NB4 (cell line): ENCODE measurements around the gene EFCAB14.

Experiments used
- MYC ChIP-seq: IDR thresholded peaks from 2 replicates; pipeline ENCODE4 v1.6.1; 2011; ENCODE audit warnings: low read depth, low read length
- POLR2A ChIP-seq: IDR thresholded peaks from 2 replicates; pipeline ENCODE4 v1.6.1; 2011; ENCODE audit warnings: mild to moderate bottlenecking; ENCODE audit not compliant: insufficient read length; ENCODE audit errors: extremely low read depth
- TF ChIP-seq, protein P1 (sequence below): IDR thresholded peaks from one replicate; pipeline ENCODE4 v1.5.1; 2012; ENCODE audit warnings: low read depth, low read length
- TF ChIP-seq, protein P2 (sequence below): IDR thresholded peaks from 2 replicates; pipeline ENCODE4 v1.6.1; 2011; ENCODE audit warnings: low read depth, low read length

DNA sequence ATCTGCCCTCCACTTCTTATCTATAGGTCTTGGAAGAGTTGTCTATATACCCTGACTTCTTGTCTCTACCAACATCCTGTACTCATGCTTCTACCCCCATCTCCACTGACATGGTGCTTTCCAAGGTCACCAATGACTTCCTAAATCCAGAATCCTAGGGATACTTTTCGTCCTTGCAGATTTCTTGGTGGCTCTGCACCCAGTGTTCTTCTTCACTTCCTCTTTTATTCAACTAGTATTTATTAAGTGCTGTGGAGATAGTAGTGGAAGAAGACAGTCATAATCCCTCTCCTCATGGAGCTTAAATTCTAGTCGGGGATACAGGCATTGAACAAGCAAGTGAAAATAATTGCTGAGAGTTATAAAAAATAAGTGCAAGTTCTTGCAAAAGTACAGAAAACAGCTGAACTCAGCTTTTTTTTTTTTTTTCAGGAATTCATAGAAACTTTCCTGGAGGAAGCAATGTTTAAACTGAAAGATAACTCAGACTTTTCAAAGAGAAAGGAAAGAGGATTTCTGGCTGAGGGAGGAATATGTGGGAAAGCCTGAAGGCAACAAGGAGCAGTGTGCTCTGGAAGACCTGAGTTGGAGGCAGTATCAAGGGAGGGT lies 41.7 kb upstream of the EFCAB14 start:
- TF ChIP-seq, protein P1, sequence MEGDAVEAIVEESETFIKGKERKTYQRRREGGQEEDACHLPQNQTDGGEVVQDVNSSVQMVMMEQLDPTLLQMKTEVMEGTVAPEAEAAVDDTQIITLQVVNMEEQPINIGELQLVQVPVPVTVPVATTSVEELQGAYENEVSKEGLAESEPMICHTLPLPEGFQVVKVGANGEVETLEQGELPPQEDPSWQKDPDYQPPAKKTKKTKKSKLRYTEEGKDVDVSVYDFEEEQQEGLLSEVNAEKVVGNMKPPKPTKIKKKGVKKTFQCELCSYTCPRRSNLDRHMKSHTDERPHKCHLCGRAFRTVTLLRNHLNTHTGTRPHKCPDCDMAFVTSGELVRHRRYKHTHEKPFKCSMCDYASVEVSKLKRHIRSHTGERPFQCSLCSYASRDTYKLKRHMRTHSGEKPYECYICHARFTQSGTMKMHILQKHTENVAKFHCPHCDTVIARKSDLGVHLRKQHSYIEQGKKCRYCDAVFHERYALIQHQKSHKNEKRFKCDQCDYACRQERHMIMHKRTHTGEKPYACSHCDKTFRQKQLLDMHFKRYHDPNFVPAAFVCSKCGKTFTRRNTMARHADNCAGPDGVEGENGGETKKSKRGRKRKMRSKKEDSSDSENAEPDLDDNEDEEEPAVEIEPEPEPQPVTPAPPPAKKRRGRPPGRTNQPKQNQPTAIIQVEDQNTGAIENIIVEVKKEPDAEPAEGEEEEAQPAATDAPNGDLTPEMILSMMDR = no peak
- TF ChIP-seq POLR2A = no peak
- TF ChIP-seq MYC = no peak
- TF ChIP-seq, protein P2, sequence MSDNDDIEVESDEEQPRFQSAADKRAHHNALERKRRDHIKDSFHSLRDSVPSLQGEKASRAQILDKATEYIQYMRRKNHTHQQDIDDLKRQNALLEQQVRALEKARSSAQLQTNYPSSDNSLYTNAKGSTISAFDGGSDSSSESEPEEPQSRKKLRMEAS = no peak
